GM19397 (cell line): ENCODE data around the gene OGFOD2.

Source experiments
- ATAC-seq: cut with Tn5 transposase; IDR thresholded peaks from one replicate; pipeline ENCODE4 v1.9.1; 2021; ENCODE audit warnings: mild to moderate bottlenecking, moderate library complexity; ENCODE audit not compliant: unreplicated experiment

OGFOD2 gene

DNA sequence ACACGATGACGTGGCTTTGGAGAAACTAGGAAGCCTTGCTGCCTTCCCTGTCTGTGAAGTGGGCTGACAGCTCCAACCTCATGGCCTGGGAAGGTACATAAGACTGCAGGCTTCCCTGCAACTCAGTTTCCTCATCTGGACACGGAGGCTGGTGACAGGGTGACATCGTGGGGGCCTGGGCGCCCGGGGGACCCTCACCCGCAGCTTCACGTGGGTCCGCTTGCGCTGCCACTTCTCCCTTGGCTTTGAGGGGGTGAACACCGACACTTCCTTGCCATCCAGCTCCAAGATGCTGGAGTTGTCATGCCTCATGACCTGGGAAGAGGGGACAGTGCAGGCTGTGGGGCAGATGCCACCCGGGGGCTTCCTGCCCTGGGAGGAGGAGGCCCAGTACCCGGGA lies 13.0 kb downstream of the OGFOD2 start:
- no peak for ATAC-seq

DNA sequence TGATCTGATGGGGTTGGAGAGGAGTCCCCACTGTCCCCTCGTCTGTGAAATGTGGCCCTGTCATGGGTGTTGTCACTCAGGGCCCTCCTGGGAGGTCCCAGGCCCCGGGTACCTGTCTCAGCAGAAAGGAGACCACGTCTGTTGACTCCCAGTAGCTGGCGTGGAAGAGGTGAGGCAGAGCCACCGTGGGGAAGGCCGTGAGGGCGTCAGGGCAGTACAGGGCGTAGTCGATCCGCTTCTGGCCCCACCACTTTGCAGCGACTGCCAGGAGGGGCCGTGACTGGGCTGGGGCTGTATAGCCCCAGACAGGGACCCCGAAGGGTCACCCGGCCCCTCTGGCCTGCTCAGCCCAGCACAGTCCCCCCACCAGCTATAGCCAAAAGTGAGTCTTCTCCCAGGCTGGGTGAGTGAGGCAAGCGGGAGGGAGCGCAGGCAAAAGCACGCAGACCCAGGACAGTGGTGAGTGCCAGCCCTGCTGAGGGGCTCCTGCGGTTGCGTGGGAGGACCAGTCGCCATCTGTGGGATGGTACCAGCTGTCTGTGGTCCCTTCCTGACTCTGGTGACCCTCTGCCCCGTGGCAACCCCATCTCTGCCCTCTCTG lies 13.7 kb downstream of the OGFOD2 start:
- no peak for ATAC-seq

DNA sequence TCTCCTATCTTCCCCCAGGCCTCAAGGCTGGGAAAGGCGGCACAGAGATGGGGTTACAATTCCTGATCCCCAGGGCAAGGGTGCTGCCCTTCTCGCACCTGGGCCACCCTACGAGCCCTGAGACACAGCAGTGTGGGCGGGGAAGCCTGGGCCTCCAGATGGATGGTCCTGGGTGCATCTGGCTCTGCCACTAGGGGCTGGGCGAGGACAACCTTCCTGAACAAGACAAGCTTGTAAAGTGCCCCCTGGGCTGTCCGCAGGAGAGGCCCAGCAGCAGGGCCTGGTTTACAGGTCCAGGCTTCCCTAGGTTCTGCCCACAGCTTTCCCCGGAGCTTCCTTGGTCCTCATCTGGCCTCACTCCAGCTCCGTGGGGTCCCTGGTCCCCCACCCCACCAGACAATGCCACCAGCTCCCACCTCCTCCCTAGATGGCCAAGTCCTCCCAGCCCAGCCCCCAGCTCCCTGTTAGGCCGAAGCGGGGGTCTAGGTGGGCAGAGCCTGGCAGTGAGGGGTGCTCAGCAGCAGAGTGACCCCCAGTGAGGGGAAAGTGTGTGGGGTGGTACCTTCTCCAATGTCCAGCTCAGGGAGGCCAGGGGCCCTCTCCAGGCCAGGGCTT lies 14.3 kb downstream of the OGFOD2 start:
- no peak for ATAC-seq

DNA sequence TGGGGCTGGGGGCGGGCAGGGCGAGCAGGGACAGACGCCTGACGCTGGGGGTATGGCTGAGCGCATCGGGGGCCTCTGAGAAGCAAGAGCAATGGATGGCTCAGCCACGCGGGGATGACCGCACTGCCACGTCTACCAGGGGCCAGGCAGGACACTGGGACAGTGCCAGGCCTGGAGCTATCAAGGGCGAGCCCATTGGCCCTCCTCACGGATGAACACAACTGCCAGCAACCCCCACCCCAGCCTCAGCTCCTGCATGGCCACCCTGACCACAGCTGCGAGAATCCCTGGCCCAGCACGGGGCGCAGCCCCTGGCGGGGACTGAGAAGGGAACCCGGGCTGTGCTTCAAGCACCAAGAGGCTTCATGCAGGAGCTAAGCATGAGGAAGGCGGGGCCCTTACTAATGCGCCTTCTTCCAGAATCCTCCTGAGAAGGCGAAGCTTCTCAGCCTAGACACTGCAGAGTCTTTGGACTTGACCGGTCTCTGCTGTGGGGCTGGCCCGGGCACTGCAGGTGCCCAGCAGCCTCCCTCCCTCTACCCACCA lies 14.9 kb downstream of the OGFOD2 start:
- ATAC-seq, result no peak

DNA sequence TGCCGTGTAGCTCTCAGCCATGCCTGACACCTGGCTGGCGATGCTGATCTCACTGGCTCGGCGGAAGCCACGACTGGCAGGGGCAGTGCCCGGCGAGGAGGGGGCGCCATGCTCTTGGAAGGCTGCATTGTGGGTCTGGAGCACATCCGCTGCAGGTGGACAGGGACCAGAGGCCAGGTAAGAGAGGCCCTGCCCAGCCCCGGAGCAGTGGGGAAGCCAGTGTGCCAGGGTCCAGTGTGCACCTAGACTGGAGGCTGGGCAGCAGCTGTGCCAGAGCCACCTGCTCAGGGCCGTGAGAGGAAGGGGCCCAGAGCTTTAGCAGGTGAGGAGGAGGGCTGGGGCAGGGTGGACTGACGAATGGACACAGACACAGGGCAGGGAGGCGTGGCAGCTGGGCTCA lies 15.5 kb downstream of the OGFOD2 start:
- no peak for ATAC-seq

DNA sequence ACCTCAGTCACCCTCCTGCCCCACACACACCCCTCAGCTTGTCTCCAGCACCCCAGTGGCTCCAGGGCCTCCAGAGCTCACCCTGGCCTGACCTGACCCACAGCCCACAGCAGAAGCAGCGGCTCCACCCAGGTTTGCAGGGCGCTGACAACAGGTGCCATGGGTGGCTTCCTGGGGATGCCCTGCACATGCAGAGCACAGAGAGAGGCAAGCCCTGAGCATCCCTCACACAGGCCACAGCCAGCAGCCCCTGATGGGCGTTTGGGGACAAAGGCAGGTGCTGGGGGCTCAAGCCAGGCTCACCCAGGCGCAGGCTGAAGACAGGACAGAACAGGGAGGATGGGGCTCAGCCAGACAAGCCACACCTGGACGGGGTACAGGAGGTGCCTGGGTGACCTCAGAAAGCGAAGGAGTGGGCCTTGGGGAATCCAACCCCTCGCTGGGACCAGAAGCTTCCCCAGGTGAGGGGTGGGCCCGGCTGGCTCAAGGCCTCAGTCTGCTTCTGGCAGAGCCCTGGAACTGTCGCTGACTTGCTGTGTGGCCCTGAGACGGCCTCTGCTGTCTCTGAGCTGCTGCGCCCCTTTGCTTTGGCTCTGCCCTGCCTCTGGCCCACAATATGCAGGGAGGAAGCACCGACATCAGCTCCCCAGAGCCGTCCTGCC lies 16.0 kb downstream of the OGFOD2 start:
- ATAC-seq, result no peak

DNA sequence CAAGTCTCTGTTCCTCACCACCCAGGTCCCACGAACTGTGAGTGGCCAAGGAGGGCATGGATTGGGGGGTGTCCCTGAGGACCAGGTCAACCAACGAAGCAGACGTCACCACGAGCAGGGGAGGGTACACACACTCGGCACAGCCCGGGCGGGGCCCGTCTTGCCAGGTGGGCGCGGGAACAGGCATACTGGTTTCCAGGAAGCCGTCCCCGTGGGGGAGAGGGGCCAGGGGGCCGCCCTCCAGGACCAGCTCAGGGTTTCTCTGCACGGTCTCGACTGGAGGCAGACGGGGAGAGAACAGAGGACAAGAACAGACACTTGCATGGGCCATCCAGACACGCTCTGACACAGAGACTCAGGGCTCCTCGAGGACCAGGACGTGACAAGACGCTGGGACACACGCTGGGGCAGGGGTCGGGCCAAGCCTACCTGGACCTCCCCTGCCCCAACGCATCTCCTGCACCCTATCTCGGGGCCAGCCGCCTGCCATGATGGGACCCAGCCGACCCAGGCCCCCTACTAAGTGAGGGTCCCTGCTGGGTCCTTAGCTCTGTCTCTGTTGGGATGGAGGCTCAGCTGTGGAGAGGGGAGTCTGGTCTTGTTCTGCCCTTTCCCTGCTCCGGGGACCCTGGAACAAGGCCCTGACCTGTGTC lies 16.7 kb downstream of the OGFOD2 start:
- ATAC-seq, result no peak

DNA sequence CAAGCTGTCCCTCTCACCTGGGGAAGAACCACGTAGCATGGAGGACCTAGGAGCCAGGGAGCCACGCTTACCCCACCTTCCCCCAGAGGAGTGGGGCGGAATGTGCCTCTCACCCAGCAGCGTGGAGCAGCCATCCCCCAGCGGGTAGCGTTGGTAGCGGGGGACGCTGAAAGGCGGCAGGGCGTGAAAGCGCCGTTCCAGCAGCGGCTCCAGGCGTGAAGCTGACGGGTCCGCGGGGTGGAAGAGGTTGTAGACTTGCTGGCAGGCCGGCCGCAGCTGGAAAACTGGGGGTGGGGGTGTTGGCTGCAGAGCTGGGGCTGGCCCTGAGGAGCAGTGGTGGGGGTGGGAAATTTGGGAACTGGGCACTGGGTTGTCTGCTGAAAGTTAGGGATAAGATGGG lies 17.3 kb downstream of the OGFOD2 start:
- no peak for ATAC-seq

DNA sequence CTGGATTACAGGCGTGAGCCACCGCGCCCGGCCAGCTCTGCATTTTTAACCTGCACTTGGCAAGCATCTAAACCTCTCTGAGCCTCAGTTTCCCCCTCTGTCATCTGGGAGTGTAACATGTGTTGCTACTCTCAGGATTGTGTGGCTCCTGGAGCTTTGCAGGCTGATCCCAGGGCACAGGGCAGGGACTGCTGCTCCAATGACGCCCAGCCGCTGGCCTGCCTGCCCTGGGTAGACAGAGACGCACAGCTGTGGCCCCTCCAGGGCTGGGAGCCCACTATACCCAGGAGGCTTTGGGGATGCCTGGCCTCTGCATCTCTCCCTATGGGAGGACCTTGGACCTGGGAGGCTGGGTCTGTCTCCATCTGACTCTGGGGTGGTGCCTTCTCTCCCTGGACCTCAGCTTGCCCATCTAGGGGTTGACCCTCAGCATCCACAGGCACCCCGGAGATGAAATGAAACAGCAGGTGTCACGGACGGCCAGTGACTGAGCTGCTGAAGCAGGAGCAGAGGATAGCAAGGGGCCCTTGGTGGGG lies 19.2 kb downstream of the OGFOD2 start:
- no peak for ATAC-seq

DNA sequence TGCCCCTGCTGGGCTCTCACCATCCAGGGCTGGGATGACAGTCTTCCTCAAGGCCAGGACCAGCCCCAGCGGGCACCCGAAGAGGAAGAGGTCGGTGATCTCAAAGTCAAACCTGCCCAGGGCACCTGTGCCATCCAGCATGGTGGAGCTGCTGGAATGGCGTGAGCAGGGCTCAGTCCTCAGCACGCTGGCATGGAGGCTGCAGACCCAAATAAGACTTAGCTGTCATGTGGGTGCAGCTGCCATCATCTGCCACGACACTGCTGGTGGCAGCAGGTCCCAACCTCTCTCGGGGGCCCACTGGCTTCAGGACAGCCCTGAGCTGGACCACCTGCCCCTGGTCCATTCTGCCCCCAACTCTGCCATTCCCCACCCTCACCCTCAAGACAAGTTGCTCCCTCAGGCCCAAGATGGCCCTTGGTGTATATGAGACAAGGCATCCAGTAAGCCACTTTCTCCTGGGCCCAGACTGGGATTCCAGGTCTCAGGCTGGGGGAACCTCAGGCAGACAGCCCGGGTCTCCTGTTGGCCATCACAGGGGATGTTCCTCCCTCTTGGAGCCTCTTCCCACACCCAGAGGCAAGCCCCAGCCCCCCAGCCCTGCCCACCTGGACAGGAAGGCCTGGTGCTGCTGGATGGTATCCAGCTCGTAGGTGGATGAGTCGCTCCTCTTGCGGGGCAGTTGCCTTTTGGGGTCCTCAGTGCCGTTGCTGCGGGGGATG lies 19.9 kb downstream of the OGFOD2 start:
- ATAC-seq, result no peak

DNA sequence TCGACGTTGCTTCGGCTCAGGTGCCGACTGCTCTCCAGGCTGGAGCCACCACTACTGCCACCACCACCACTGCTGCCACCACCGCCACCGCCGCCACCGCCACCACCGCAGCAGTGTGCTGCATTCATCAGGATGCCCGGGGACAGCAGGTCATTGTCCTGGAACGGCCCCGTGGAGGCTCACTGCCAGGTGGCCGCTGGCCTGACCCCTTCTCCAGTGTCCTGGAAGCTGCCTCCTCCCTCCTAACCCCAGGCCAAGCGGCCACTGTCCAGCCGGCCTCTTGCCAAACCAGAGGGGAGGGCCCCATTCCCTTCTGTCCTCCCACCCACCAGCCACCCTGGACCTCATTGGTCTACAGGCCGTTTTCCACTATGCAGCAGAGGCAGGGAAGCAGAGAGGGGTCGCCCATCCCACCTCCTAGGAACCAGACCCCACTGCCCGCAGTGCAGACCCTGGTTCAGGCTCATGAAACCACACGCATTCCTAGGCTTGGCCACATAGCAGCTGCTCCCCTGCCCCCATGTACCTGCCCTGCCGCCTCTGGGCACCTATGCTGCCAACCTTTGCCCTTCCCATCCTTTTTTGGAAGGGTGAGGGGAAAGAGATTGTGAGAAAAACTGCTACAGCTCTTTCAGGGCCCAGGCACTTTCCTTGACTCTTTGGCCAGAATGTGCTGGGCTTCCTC lies 20.6 kb downstream of the OGFOD2 start:
- ATAC-seq, result no peak

DNA sequence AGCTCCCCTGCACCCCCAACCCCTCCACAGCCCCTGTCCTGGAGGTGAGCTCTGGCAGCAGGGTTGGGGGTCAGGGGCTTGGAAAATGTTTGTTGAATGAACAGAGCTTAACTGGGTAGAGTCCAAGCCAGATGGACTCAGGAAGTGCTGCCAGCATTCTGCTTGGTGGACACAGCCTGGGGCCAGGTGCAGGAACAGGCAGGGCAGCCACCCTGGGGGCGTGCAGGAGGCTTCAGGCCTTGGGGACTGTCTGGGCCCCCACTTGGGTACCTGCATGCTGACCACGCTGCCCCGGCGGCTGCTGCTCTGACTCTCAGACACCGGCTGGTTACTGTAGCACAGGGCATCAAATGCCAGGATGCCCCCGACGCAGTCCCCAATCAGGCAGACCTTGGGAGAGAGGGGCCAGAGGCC lies 21.2 kb downstream of the OGFOD2 start:
- ATAC-seq, result no peak

DNA sequence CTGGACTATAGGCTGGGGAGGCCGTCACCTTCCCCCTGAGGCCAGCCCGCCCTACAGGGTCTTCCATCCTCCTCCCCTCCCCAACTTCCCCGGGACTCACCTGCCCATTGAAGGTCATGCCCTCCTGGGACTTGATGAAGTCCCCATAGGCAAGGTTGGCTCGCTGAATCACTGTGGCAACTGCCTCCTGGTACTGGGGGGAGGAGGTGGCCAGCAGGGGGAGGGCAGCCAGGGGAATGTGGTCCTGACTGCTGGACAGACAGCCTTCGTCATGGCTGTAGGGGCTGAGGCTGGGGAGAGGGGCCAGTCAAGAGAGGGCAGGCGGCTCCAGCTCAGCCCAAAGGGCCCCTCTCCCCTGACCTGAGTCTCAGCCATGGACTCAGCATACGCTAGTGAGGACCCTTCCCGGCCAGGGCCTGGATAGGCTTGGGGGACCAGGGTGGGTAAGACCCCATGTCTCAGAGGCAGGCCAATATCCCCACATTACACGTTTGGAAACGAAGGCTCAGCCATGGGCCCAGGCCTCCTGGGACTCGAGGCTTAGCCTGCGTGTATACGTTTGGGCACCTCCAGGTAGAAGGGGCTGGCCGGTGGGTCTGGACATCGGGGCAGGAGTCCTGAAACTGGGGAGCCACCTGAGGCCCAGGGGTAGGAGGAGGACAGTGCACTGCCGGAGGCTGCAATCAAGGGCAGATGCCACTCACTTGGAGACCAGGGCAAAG lies 21.7 kb downstream of the OGFOD2 start:
- no peak for ATAC-seq

DNA sequence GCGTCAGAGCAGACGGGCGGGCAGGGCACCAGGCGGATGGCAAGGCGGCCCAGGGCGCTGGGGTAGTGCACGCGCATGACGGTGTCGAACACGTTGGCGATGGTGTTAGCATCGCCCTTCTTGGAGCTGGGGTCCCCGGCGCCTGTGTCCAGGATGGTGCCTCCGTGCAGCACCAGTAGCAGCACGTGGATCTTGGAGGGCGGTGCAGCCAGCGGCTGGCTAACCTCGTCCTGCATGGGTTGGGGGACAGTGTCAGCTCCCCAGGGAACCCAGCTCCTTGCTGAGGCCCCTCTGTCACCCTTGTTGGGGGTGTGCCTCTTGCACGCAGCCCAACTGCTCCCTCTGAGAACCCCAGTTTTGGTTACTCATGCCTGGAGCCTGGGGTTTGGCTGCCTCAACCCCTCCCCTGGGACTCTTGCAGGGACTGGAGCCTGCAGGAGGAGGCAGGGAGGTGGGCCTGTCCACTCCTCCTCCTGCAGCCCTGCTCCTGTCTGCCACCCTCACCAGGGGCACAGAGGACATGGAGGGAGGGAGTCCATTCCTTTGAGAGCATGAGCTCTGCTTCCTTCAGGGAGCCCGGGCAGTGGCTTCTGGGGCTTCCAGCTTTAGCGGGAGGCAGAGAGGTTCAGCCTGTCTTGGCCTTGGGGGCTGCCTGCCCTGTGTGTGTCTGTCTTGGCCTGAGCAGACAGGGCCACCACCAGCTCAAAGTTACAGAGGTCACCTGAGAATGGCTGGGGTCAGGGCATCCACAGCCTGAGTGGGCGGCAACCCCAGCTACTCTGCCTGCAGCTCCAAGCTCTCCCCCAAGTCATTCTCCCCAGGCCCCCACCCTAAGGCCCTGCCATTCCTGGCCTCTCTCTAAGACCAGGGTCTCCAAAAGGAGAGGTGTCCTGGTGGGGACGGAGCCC lies 22.6 kb downstream of the OGFOD2 start:
- ATAC-seq, result no peak

DNA sequence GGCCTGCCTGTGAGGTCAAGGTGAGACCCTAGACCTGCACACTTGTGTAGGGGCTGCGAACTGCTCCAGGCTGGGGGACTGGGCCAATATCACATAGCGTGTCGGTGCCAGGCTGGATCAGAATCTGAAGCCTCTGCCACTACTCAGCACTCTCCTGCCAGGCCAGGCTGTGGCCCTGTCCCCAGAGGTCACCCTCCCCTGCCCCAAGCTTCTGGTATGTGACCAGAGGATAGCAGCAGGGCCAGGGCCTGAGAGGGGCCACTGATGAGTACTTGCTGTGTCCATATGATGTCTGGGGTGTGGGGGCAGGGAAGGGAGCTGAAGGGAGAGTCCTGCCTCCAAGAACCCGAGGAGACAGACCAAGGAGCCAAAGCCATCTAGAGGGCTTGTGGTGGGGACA lies 23.3 kb downstream of the OGFOD2 start:
- no peak for ATAC-seq

DNA sequence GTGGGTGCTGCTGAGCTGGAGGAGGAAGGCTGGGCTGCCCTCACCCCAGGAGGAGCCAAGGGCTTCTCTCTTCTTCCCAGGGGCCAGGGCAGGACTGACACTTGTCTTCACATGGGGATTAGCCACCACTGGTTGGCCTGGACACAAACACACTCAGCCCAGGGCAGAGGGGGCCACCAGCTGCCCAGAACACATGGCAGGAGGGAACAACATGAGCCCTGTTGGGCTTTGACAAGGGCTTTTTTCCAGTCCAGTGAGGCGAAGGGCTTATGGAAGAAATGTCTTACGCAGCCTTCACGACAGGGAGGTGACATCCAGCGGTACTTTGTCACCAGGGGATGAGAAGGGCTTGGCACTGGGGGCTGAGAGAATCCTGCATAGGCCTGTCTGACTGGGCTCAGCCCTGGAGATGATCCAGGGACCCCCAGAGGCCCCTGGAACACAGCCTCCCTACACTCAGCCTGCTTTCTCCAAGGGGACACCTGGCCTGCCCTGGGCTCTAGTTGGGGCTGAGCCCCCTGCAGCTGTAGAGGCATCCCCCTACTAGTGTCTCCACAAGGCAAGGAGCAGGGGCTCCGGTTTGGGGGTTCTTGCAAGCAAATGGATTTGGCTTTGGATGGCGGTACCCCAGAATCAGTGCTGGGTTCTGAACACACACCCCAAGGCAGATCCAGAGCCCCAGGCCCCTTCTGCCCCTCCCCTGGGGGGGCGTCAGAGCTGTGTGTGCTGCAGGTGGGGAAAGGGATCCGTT lies 24.3 kb downstream of the OGFOD2 start:
- ATAC-seq, result no peak

DNA sequence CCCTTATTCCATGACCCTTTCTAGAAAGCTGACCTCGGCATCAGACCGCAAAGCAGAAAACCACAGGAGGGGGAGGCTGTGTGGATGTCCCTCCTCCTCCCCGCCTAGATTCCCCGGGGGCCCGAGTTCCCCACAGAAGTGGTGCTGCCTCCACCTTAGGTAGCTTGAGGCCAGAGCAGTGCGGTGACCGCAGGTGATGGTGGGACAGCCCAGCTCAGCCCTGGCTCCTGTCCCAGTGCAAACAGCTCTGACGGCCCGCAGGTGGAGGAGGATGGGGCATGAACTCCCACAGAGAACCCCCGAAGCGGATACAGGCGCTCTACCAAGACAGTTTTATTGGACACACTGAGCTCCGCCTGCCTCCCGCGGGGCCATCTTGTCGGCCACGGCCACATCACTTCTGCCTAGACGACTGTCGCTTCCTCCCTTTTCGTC lies 25.0 kb downstream of the OGFOD2 start:
- no peak for ATAC-seq

DNA sequence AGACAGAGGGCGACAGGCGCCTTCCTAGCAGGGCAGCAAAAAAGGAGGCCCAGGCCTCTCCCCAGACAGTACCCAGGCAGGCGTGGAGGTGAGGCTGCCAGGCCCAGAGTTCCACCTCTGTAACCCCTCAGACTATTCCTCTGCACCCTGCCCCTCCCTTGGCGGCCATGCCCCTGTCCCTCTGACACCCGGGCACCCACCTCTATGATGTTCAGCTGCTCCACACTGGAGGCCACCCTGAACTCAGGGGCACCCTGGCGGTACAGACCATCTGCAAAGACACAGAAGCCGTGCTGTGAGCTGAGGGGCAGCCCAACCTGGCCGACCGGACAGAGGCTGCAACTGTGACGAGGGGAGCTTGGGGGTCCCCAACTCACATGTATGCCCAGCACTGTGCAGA lies 25.5 kb downstream of the OGFOD2 start:
- ATAC-seq, result no peak
